GM20431 (cell line): ENCODE measurements around the gene SFT2D1.
"Not testable (repeated sequence)": the region's sequence is repeated elsewhere in the genome, so short reads cannot be mapped to it uniquely, and the experiment has no call there.

Source experiments
- in situ Hi-C: fragments of 300-500 bp; cut with MseI, MboI; formaldehyde crosslinking; loops from one replicate; pipeline ENCODE4 v1.15.0; 2020; ENCODE audit warnings: low sequenced_read_pairs; ENCODE audit not compliant: unreplicated experiment

The SFT2D1 gene

DNA sequence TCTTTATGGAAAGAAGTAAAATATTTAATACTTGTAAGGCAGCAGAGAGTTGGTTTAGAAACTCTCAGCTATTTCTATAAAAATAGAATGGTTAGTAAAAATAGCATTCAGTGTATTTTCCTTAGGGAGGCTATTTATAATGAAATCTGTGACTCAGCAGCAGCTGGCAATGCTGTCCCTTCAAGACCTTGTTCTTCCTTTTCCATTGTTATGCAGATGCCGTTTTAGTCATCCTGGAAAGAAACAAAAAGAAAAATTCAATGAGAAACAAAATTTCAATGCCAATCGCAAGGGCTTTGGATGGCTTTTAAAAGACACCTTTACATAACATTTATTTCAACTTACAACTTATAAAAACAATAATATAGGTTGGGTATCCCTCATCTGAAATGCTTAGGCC is 22.9 kb upstream of the SFT2D1 start:
- in situ Hi-C loops = no loop called here

DNA sequence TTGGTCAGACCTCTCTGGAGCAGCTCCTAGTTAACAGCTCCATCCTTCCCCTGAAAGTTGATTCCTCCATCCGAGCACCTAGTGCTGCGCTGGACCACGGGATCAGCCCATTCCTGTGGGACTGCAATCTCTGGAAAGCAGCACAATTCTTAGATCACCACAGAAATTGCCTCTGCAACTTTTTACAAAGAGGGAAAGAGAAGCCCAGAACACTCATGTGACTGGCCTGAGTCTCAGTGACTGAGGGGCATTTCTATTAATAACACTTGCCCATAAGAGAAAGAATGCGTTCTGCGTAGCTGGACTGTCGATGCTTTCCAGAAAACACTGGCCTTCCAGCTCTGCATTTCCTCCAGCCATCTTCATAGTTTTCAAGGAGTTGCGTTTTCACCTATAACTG is 22.1 kb upstream of the SFT2D1 start:
- in situ Hi-C loops = no loop called here

DNA sequence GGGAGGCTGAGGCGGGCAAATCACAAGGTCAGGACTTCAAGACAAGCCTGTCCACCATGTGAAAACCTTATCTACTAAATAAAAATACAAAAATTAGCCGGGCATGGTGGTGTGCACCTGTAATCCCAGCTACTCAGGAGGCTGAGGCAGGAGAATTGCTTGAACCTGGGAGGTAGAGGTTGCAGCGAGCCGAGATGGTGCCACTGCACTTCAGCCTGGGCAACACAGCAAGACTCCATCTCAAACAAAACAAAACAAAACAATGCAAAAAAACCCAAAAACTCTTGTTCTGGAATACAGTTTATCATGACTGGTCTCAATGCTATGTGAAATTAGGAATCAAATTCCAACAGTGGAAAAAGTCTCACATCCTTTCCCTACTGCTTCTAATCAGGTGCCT is 20.1 kb upstream of the SFT2D1 start:
- in situ Hi-C loops = not testable (repeated sequence)

DNA sequence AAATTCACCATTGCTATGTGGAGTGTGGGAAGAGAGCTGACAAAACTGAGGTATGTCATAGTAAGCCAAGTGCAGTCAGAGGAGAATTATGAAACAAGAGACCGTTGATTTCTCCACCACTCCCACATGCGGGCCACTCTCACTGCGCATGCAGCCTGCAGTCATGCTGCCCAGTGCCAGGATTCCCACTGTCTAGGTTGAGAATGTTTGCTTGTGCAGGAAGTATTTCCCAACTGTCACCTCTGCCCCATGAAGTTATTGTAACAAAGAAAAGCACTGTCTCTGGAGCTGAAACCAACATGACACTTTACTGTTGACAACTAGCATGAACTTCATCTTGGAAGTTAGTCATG is 18.7 kb upstream of the SFT2D1 start:
- in situ Hi-C loops = no loop called here

DNA sequence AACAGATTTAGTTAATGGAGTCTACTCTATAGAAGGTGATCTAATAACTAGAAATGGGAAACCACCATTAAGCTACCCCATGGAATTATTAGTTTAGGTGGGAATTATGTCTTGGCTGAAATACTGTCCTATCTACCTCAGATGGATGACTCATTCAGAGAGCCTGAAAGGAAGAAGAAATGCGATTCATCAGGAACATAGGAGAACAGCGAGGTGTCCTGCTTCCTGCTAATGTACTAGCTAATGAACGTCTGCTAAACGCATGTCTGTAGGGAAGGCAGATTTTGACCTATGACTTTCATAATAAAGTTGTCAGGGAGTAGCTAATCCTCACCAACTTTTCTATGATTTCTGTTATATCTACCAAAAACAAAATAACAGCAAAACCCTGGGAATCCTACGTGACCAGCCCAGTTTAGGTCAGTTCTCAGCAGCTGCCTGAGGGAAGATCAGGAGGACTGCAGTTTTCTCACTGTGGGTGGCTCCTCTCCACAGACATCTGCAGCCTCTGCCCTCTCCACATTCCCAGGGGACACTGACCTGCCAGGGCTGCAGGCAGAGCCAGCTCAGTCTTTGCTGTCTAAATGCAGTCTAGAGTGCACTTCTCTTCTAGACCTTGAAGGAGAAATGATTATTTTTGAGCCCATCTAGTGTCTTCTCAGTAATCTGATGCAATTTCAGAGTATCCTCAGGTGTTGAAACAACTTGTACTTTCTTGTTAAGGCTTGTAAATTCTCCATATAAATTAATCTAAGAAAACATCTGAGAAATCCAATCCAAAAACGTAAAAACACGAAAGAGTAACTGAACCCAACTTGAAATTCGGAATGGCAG is 18.1 kb upstream of the SFT2D1 start:
- in situ Hi-C loops = no loop called here

- in situ Hi-C loops = no loop called here
Measured at GRCh38 chr6:166355552-166355951, 13.2 kb upstream of the SFT2D1 start.

- in situ Hi-C loops = no loop called here
Measured at GRCh38 chr6:166354965-166355364, 12.6 kb upstream of the SFT2D1 start.

DNA sequence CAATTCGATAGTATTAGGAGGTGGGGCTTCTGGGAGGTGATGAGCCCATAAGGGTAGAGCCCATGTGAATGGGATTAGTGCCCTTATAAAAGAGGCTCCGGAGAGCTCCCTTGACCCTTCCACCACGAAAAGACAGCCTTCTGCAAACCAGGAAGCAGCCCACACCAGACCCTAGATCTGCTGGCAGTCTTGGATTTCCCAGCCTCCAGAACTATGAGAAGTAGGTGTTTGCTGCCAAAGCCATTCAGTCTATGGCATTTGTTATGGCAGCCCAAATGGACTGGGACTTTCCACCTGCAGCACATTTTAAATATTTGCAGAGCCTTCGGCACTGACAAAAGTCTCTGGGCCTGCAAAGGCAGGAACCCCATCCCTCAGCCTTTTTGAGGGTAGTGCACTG is 11.8 kb upstream of the SFT2D1 start:
- in situ Hi-C loops = no loop called here

DNA sequence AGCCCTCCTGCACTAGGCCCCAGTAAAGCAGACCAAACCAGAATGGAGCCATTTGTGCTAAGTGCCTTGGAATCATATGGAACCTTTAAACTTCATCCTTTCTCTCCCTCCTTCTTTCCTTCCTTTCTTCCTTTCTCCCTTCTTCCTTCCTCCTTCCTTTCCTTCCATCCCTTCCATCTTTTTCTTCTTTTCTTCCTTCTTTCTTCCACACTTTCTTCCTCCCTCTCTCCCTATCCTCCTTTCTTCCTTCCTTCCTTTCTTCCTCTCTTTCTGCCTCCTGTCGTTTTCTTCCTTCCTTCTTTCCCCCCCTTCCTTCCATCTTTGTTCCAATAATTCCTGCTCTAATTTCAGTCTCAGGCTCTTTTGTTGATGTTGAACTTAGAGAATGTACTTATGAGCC is 11.2 kb upstream of the SFT2D1 start:
- in situ Hi-C loops = no loop called here

DNA sequence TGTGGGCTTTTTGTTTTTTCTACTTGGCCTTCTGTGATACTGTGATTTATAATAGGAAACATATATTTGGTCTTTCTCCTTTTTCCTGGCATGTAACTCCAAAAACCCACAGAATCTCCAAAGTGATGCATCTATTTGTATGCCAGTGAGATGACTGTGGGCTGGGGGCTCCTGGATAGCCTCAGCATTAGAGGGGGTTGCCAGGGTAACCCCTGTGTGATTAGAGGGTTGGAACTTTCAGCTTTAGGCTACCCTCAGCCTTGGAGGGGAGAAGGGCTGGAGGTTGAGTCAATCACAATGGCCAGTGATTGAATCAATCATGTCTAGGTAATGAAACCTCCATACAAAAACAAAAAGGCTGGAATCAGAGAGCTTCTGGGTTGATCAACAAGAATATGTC is 10.6 kb upstream of the SFT2D1 start:
- in situ Hi-C loops = no loop called here

DNA sequence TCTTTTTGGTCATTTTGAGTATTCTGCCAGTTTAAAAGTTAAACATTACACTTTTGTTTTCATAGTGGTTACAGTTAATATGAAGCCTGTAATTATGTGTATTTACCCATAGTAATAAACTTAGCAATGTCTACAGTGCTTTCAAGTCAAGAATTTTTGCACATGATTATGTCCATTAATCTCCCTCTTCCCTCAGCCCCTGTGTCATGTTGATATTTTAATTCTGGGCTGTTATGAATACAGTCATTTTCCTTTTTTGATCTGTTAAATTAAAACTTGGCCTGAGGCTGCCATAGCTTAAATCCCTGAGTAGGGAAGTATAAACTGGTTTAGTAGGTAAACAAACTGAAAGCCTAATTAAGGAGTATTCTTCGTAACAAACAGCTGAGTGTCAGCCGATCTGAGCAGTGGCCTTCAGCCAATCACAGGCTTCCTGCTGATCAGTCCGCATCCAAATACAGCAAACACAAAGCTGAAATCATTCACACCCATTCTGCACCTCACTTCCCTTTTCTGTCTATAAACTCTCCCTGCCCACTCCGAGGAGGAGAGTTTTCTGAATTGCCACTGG is 9.5 kb upstream of the SFT2D1 start:
- in situ Hi-C loops = no loop called here

DNA sequence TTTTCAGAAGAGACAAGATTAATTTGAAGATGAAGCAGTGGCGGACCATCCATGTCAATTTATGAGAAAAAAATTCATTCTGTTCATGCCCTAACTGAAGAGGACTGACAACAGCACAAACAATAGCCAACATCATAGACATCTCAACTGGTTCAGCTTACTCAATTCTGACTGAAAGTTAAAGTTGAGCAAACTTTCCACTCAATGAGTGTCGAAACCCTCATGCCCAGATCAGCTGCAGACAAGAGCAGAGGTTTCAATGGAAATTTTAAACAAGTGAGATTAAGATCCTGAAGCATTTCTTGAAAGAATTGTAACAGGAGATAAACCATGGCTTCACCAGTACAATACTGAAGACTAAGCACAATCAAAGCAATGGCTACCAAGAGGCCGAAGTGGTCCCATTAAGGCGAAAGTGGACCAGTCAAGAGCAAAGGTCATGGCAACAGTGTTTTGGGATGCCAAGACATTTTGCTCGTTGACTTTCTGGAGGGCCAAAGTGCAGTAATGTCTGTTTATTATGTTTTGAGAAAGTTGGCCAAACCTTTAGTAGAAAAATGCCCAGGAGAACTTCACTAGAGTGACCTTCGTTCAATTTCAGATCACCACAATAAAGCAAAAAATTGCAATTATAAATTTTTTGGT is 6.1 kb upstream of the SFT2D1 start:
- in situ Hi-C loops = no loop called here

- in situ Hi-C loops = no loop called here
Measured at GRCh38 chr6:166346965-166347364, 4.6 kb upstream of the SFT2D1 start.

DNA sequence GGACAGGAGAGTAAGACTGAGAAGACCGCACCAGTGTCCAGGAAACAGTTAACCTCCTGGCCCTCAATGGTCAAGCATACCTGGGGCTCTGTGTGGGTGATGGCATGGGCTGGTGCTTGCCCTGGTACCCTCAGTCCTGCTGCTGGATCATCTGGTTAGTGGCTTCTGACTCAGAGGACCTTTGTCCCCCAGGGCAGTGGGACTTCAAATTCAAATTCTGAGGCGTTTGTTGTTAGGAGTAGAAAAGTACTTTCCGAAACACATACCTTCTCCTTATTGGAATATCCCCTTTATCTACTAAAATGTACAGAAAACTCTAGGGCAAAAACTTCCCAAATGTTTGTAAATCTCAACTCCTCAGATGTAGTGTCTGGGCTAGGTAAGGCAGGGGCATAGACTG is 4.1 kb upstream of the SFT2D1 start:
- in situ Hi-C loops = no loop called here

DNA sequence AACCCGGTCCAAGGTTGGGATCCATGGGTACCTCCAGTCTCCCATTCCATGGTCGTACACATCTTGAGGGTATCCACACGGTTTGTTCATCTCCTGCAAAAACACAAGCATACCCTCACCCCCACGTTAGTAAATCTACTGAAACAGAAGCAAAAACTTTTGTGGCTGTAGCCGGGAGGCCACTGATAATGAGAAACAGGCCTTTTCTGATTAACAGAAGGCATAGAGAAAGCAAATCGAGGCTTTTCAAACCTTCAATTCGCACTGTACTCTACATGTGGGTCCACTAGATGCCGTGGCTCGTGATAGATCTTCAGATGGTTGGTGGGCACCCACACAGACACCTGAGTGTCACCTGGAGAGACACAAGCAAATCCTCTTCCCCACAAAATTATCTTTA is 3.3 kb upstream of the SFT2D1 start:
- in situ Hi-C loops = not testable (repeated sequence)

- in situ Hi-C loops = not testable (repeated sequence)
Measured at GRCh38 chr6:166344921-166345320, 2.6 kb upstream of the SFT2D1 start.

GRCh38 chr6:166344240-166344639 is 1.9 kb upstream of the SFT2D1 start:
- in situ Hi-C loops = no loop called here

GRCh38 chr6:166343150-166343487 is 774 bp upstream of the SFT2D1 start:
- in situ Hi-C loops = no loop called here

GRCh38 chr6:166341977-166342348 is 382 bp downstream of the SFT2D1 start:
- in situ Hi-C loops = no loop called here

DNA sequence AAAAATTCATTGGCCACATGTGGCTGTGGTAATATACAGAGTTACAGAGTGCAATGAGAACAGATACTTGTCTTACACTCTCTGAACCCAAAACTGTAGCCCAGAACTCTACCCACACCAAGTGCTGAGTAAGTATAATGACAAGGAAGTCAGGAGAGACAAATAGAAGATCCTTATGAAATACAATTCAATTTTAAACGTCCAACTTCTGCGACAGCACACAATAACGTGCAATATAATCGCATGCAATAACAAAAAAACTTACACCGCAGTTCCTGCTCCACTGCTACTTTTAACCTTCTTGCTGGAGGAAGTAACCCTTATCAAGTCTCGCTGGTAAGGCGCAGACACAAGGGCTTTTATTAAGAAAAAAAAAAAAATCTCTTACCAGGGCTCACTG is 881 bp downstream of the SFT2D1 start:
- in situ Hi-C loops = no loop called here

DNA sequence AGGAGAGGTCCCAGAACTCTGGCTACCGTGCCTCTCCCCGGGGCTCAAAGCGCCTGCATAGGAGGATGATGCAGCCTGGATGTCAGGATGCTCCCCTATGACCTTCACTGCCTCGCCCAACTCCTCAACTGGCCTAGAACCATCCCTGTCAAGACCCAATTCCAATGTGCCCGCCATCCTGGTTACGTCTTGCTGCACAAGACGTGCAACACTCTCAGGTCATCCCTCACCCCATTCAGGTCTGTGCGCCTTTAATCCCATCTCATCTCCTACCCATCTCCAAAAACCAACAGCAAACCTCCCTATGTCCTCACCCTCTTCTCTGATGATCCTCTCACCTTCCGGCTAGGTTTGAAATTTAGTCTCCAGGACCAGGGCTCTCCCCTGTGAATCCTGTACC is 3.5 kb downstream of the SFT2D1 start:
- in situ Hi-C loops = no loop called here

DNA sequence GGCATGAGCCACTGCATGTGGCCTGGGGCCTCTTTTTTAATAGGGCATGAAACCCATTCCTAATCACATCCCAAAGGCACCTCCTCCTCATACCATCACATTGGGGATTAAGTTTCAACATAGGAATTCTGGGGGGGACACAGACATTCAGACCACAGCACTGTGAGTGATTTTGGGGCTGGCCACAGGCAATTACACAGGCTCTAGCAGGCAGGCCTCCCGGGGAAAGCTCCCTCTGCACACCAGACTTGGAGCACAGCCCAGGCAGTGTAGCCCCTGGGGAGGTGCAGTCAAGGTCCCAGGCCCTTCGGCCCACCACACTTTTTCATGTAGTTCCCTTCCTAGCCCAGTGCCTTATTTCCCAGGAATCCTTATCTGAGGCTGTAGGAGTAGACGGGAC is 5.5 kb downstream of the SFT2D1 start:
- in situ Hi-C loops = no loop called here
